ENCODE measurements around the gene UBE2R2.
"Not testable (repeated sequence)": the region's sequence is repeated elsewhere in the genome, so short reads cannot be mapped to it uniquely, and the experiment has no call there.

Gene UBE2R2

DNA sequence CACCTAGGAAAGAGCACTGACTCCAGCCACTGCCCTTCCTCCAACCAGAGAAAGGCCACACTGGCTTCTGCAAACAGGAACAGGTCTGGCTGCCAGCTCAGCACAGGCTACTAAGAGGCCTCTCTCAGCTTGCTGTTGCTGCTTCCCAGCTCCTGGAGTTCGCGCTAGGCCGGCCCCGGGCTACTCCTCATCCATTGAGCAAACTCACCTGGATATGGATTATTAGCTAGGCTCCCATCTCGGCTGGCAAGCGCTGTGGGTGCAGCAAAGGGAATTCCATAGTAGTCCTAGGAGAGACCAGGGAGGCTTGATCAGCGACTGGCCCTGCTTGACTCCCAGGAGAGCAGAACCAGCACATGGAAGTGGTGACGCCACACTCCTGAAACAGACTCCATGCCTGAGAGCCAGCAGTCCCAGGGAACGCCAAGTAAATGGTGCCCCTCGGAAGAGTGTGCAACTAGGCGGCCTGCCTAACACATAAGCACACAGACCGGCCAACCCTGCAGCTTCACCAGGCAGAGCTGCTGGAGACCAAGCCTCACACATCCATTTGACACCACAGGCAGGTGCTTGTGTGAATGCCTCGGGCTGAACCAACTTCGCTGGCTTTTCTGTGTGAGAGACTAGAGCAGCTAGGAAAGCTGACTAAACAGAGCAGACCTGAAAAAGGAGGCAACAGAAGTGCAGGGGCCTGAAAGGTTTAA, 107.2 kb downstream of the UBE2R2 start:
- no peak for FAIRE-seq
- no peak for DNase-seq (ENCODE audit: insufficient read length, low spot score)

DNA sequence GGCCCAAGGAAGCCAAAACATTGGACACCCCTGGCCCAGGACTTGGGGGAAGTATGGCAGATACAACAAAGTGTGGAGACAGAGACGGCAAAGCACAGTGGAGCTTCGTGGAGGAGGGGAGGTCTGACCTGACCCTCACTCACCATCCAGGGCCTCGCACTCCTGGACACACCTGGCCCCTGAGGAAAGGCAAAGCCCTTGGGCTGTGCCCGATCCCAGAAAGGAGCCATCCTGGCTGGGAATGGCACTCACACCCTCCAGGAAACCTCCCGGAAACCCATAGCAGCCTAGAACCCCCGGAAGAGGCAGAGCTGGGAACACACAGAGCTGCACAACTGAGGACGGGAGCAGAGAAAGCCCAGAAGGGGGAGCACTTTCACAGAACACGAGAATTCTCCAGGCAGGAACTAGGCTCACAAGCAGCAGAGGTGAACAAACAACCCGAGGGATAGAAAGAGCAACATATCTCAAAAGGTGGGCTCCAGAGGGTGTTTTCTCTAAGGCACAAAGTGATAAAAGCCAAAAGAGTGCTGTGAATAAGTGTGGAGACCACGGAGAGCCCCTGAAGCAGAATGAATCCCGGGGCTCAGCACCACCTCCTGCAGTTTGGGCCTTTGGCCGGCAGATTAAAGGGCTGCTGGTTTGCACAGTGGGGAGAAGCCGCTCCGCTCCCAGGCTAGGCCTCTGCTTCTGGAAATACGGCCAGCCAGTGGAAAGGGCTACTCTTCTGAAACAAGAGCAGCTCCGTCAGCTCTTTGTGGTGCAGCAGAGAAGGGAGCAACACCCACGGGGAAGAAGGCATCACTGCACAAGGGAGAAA, 108.2 kb downstream of the UBE2R2 start:
- DNase-seq (ENCODE audit: insufficient read length, low spot score): no peak
- FAIRE-seq: peak; percentile 4

DNA sequence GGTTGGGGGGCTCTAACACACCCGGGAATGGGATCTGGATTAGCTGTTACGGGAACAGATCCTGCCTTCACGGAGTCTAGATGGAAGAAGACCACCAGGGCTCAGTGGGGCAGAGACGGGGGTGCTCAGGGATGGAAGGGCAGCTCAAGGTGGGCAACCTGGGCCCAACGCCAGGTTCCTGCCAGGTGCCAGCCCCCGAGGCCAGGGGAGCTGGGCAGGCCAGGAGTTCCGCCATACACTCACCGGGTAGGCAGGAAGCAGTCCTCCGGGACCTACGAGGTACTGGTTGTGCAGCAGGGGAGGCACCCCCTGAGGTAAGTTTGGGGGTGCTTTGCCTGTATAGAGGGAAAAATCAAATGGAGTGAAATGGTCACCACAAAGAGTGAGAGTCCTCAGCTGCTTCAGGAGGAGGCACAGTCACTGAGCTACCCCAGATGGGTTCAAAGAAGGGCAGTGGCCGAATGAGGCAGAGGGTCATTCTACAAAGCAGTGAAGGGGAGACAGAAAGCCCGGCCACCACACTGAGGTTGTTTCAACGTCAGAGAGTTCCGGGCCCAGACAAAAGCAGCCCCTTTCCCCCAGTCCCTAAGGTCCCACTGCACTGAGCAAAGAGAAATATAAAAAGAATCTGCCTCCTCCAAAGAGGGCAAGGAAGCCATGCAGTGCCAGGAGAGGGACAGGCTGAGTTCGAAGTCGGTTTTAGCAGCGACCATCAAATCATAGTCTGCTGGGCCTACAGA, 110.0 kb downstream of the UBE2R2 start:
- DNase-seq (ENCODE audit: insufficient read length, low spot score) (no peak), FAIRE-seq (no peak)

DNA sequence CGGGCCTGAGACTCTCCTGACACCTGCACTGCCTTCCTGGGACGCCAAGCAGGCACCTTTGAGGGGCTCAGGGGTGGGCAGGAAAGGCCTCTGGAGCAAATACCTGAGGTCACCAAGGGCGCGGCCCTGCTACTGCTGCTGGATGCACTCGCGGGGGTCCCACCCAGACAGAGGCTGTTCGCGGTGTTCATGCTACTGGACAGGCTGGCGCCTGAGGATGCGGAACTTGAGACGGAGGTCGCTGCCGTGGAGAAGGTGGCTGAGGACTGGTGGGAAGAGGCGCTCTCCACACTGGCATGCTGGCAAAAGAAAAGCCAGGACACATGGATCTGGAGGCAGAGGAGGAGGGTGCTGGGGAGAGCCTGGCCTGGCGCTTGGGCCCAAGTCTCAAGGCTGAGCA, 110.7 kb downstream of the UBE2R2 start:
- FAIRE-seq (no peak), DNase-seq (ENCODE audit: insufficient read length, low spot score) (no peak)

DNA sequence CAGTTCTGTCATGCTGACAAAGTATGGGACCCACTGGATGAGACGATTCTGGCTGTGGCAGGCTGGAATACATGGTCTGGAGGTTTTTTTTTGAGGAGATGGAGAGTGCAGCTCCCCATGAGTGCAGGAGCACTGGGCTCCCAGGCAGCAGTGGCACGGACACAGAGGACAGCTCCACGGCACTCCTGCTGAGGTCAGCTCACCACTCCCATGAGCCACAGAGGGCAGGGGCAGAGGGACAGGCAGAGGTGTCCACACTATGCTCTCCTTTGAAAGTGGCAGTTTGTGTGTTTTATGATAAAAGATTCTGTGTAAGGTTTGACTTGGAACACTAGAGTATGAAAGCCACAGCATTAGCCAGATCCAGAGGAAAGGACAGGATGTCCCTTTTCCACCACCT, 114.4 kb downstream of the UBE2R2 start:
- FAIRE-seq: no peak
- no peak for DNase-seq (ENCODE audit: insufficient read length, low spot score)

DNA sequence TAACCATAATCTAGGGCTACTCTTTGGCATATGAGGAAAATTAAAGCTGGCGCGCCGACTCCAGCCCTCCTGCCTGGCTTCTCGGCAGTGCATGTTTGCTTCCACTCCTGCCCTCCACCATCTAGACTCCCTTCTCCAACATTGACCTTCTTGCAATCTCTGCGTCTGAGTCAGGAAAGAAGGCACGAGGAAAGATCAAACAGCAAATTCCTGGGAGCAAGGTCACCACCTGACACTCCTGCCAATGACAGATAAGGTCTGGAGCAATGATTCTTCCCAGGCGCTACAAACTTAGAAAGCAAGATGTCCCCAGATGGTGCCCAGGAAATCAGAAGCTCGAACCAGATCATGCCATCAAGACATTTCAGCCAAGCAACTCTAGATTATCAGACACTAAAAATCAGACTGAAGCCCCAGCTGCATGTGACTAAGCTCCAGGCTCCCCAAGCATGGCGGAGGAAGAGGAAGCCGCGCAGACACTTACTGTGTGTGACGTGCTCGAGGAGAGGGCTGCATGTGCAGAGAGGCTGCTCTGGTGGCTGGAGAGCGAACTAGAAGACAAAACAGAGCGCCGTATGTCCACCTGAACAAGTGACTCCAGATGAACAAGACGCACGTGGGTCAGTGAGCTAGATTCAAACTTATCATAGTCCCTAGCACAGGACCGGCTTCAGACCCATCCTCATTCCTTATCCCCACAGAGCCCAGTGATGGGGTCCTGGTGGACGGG, 115.3 kb downstream of the UBE2R2 start:
- DNase-seq (ENCODE audit: insufficient read length, low spot score) (no peak), FAIRE-seq (no peak)

DNA sequence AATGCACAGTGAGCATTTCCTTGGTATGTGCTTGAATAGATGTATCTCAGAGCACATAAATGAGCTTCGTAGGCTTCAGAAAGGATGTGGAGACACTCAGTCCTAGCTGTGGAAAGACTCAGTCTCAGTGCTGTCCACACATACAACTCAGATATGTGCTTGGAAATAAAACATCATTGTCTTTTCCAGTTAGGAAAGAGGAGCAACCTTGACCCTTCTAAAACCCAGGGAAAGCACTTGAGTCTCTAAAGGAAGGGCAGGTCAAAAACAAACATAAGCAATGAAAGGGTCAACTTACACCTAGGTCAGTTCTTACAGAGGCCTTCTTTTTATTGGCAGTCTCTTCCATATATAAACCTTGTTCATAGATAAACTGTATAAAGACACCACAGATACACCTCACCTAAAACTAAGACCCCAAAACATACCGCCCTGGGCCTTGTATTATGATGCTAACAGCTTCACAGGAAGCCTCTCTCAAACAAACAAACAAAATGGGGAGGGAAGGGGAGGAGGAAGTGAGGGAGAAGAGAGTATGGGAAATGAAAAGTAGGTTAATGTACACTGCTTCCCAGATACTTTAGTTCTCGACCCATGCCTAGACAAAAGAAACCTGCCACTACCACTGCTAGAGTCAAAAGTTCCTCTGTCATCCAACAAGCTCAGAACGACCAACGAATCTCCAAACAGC, 117.4 kb downstream of the UBE2R2 start:
- DNase-seq (ENCODE audit: insufficient read length, low spot score) (no peak), FAIRE-seq (no peak)

DNA sequence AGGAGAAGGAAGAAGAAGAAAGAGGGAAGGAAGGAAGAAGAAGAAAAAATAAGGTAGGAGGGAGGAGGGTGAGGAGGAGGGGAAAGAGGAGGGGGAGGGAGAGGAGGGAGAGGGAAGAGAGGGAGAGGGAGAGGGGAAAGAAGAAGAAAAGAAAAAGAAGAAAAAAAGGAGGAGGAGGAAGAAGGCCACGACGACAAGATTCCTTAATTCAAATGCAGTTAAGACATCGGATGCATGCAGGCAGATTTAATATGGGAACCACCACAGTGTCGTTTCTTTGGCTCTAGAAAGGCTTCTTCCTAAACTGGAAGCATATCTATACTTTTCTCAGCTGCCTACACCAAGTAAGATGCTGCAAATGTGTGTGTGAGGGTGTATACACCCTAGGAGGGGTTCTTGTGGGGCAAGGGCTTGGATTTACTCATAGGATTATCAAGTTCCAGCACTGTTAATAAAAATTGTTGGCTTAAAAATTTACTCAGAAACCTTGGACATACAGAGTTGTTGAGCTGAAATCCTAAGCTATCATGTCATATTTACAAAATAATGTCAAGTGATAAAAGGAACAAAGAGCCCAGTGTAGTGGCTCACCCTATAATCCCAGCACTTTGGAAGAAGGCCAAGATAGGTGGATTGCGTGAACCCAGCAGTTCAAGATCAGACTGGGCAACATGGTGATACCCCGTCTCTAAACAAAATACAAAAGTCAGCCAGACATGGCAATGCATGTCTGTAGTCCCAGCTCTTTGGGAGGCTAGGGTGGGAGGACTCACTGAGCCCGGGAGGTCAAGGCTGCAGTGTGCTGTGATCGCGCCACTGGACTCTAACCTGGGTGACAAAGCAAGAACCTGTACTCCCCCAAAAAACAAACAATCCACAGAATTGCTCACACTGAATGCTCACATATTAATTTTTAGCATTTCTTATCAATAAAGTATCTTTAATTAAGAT, 123.2 kb downstream of the UBE2R2 start:
- DNase-seq (ENCODE audit: insufficient read length, low spot score) (no peak), FAIRE-seq (no peak)

DNA sequence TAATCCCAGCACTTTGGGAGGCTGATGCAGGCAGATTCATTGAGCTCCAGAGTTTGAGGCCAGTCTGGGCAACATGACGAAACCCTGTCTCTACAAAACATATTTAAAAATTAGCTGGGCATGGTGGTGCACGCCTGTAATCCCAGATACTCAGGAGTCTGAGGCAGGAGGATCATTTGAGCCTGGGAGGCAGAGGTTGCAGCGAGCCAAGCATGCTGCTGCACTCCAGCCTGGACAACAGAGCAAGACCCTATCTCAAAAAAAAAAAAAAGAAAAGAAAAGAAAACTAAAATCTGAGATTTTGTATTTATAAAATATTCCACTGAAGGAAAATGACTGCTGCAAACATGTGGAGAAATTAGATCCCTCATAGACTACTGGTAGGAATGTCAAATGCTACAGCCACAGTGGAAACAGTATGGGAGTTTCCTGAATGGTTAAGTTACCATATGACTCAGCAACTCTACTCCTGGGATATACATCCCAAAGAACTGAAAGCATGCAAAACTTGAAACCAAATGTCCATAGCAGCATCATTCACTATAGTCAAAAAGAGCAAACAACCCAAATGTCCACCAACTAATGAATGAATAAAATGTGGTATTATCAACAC, 125.6 kb downstream of the UBE2R2 start:
- FAIRE-seq (no peak), DNase-seq (ENCODE audit: insufficient read length, low spot score) (no peak)

DNA sequence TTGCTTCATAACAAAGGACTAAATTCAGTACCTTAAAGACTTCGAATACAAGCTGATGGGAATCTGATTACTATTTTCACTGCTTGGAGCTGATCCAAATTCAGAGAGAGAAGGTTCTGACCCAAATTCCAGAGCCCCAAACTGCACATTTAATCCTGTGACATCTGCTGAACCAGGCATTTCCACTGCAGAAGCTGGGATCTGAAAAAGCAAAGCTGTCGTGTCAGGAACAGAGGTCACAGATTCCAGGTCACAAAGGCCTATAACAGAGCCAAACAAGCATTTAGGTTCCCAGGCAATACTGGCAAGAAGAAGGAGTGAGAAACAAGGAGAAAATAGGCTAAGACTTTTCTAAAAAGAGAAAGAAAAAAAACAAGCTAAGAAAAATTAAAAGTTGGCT, 126.4 kb downstream of the UBE2R2 start:
- DNase-seq (ENCODE audit: insufficient read length, low spot score) (no peak), FAIRE-seq (no peak)

DNA sequence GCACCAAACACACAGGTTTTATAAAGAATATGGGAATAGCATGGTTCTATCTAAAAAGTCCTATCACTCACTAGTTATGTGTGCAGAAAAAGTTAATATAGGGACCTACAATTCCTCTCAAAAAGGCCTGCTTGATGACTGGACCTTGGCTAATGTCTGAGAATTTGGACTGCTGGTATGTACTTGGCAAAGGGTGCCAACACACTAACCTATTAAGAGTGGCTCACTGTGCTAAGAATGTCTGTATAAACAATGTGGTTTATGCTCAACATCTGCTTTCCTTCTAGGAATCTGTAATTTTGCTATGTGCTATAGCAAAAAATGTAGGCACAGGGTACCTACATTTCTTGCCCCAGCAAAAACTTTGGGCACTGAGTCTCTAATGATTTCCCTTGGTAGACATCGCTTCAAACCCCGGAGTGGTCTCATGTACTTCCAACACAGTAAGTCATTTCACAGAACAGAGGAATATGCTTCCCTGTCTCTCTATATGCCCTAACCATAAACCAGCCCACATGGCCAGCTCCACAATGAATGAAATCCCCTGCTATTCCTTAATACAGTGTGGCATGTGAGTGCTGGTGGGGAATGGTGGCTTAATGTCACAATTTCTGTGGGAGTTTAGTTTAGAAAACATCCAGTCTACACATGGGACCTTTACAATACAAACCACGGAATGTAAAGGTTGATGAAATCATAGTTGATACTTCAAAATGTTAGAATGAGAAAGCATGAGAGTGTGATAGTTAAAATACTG, 130.0 kb downstream of the UBE2R2 start:
- no peak for DNase-seq (ENCODE audit: insufficient read length, low spot score)
- no peak for FAIRE-seq

DNA sequence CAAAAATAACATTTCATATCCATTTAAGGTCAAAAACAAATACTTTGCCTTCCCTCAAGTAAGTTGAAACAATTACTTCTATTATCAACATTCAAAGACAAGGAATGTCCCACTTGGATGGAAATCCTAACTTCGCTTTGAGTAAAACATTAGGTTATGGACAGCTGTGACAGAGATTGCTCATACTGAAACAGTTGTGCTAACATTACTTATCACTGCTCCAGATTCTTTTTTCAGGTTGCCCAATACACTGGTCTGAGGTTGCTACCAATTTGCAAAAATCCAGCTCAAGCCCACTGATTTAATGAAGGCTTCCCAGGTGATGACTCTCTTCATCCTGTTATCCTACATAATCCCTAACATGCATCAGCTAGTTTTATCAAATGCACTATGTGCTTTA, 133.4 kb downstream of the UBE2R2 start:
- DNase-seq (ENCODE audit: insufficient read length, low spot score) (no peak), FAIRE-seq (no peak)

DNA sequence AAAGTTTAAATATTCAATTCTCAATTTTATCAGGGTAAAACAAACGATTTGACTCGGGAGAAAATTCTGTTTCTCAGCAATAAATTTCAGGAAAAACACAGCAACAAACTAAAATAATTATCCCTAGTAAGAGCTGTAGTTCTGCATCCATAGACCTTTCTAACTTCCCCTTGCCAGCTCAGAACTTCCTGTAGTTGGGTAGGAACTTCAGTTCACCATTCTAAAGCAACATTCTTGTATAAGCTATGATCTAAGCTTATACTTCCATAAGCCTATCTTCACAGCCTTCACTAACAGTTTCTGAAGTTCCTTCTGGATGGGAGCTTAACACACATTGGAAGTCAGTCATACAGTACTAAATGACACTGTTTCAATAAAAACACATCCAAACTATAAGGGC, 135.1 kb downstream of the UBE2R2 start:
- FAIRE-seq: no peak

DNA sequence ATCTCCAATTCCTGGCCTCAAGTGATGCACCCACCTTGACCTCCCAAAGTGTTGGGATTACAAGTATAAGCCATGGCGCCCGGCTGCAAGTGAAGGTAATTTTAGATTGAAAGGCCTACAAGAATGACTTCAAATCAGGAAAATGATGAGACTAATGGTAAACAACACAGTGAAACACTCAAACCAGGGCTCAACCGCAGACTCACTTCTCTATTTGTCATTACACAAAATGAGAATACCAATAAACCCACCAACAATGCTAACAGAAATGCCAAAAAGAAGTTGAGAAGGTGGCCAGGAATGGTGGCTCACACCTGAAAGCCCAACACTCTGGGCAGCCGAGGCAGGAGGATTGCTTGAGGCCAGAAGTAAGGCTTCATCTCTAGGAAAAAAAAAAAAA, 139.6 kb downstream of the UBE2R2 start:
- no peak for DNase-seq (ENCODE audit: insufficient read length, low spot score)
- no peak for FAIRE-seq

More for the DNA sequence above, 135.1 kb downstream of the UBE2R2 start:
- no peak for DNase-seq (ENCODE audit: insufficient read length, low spot score)

DNA sequence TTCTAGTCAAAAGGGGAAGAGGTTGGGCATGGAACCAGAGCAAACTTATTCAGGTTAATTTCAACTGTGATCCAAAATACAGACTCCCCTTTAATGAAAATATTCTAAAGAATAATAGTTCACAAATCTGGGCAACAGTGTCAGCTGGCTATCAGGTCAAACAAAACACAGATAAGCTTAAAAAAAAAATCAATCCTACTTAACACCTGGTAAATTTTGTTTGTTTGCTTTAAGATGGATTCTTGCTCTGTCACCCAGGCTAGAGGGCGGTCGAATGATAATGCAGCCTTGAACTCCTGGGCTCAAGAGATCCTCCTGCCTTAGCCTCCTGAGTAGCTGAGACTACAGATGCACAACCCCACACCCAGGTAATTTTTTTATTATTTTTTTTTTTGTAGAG, 142.8 kb downstream of the UBE2R2 start:
- FAIRE-seq (no peak), DNase-seq (ENCODE audit: insufficient read length, low spot score) (no peak)

DNA sequence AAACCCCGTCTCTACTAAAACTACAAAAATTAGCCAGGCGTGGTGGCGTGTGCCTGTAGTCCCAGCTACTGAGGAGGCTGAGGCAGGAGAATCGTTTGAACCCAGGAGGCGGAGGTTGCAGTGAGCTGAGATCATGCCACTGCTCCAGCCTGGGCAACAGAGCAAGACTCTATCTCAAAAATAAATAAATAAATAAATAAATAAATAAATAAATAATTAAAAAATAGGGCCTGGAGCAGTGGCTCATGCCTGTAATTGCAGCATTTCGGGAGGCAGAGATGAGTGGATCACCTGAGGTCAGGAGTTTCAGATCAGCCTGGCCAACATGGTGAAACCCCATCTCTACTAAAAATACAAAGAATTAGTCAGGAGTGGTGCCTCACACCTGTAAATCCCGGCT, 145.5 kb downstream of the UBE2R2 start:
- not testable (repeated sequence) for DNase-seq (ENCODE audit: insufficient read length, low spot score); FAIRE-seq

DNA sequence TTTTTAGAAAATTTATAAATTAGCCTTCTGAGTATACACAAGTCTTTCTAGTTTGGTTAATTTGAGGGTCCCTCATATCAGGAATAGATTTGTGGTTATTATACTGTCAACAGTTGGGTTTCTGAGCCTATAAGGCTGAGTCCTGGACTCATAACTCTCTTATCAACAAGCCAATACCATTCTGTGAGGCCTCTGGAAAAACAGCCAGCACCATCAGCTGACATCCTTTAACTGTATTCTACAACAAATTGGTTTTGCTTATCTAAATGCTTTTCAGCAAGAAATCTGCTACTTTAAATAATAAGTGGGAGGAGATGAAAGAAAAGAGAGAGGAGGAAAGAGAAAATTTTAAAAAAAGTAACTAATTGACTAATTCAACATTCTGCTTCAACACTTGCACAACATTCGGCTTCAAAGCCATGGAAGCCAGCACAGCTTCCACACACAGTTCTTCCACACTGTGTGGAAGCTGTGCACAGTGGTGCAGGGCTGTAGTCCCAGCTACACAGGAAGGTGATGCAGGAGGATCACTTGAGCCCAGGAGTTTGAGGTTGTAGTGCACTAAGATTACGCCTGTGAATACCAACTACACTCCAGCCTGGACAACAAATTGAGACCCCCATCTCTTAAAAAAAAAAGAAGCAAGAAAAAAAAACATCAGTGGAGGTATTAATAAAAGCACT, 147.3 kb downstream of the UBE2R2 start:
- DNase-seq (ENCODE audit: insufficient read length, low spot score) (no peak), FAIRE-seq (no peak)

All from GM19239 (cell line).